Esophagus muscularis mucosa (tissue), 4 donors: Measurements from ENCODE around the gene CRIP2. TPM values are rescaled to one million over a fixed set of nuclear protein-coding genes. Genes with fewer than 3 reads are reported as not detected.

Experiments
- DNase-seq: peaks from one replicate; pipeline ENCODE4 v3.0.0-alpha.2; 2017; ENCODE audit errors: extremely low spot score
- H3K27ac ChIP-seq, 4 donors: fragments of 200-600 bp; sonication (generic); replicated peaks in 1 of 4; 1 replicate in 3 of 4; 2 replicates in 1 of 4; pipeline ENCODE4 v1.5.1; 2016 to 2019; ENCODE audit warnings: mild to moderate bottlenecking in 1 of 4
- H3K27me3 ChIP-seq, 4 donors: fragments of 200-600 bp; sonication (generic); one replicate each; pipeline versions ENCODE4 v1.5.1 to v1.6.0; 2016 to 2019
- H3K36me3 ChIP-seq, 4 donors: fragments of 200-600 bp; sonication (generic); one replicate each; pipeline ENCODE4 v1.5.1; 2016 to 2019
- H3K4me1 ChIP-seq, 4 donors: fragments of 200-600 bp; sonication (generic); one replicate each; pipeline ENCODE4 v1.5.1; 2016 to 2019
- H3K4me3 ChIP-seq, 4 donors: fragments of 200-600 bp; sonication (generic); 1 replicate in 2 of 4; 2 replicates in 2 of 4; pipeline ENCODE4 v1.5.1; 2016 to 2019; ENCODE audit warnings: mild to moderate bottlenecking in 4 of 4, moderate library complexity in 1 of 4
- H3K9me3 ChIP-seq, 4 donors: fragments of 200-600 bp; sonication (generic); 1 replicate in 3 of 4; 2 replicates in 1 of 4; pipeline ENCODE4 v1.5.1; 2016 to 2019
- CTCF ChIP-seq, 3 experiments: fragments of 200-600 bp in 2 of 3; fragments of 450-650 bp in 1 of 3; sonication (generic) in 2 of 3; IDR thresholded peaks; one replicate each; pipeline ENCODE4 v1.5.1; 2017 to 2019; ENCODE audit warnings: antibody characterized with exemption in 3 of 3, mild to moderate bottlenecking in 2 of 3, moderate library complexity in 1 of 3
- EP300 ChIP-seq: sonication (generic); formaldehyde crosslinking; IDR thresholded peaks from one replicate; pipeline ENCODE4 v1.6.1; 2017; ENCODE audit warnings: antibody characterized with exemption
- POLR2A ChIP-seq: fragments of 450-650 bp; IDR thresholded peaks from one replicate; pipeline ENCODE4 v1.6.1; 2017; ENCODE audit warnings: antibody characterized with exemption, moderate library complexity, mild to moderate bottlenecking, low read depth
- POLR2AphosphoS5 ChIP-seq, 2 donors: sonication (generic); formaldehyde crosslinking; IDR thresholded peaks; one replicate each; pipeline ENCODE4 v1.6.1; 2017; ENCODE audit warnings: antibody characterized with exemption in 2 of 2
- WGBS: methylation state at CpG from one replicate; pipeline ENCODE4 v1.1.5; 2018; 5-methylcytosine and 5-hydroxymethylcytosine counted together
- intact Hi-C: fragments of 100-400 bp; cut with DNase I; formaldehyde crosslinking; loops from one replicate; pipeline ENCODE4 v1.15.1; 2023
- total RNA-seq, 4 donors: library from RNA; depleted of rRNA; stranded (reverse); fragments of >200 nt; gene quantifications; one replicate each; pipeline versions ENCODE4 v1.1.0 to v1.2.1, GENCODE V29; 2016

The CRIP2 gene
- total RNA-seq, 4 donors from 2014 or later: 283 to 578 (median 392) TPM

GRCh38 chr14:105525326-105525725 lies 50.7 kb downstream of the CRIP2 start:
- 90% methylated on average over 9 of the region's 9 CpGs for WGBS
- TF ChIP-seq POLR2A (no peak), CTCF (IDR thresholded peaks at IDR 0.05) (no peak), POLR2AphosphoS5 (IDR thresholded peaks at IDR 0.05) (no peak), EP300 (no peak)
- H3K27me3 ChIP-seq: peaks cover 0 to 23% (median 0%) of the 10 kb centered on the region in 4 donors
- peak overlapping the region in 1 of 4 donors; percentile 68 for H3K27ac ChIP-seq
- H3K36me3 ChIP-seq: peaks cover 0 to 14% (median 0%) of the 10 kb centered on the region in 4 donors
- intact Hi-C loops: no loop called here
- no peak for DNase-seq
- no peaks in the 10 kb centered on the region for H3K9me3 ChIP-seq
- no peak overlapping the region for H3K4me3 ChIP-seq
- H3K4me1 ChIP-seq: peaks cover 27 to 46% (median 40%) of the 10 kb centered on the region in 4 donors

GRCh38 chr14:105525861-105526775 lies 51.5 kb downstream of the CRIP2 start, which contains the start of gene TMEM121:
Gene TMEM121, plus strand, starts transcription at chr14:105526583. Its CDS starts 2,252 bp downstream, at chr14:105528835.
- DNase-seq: no peak
- Histone ChIP-seq H3K9me3 (no peaks in the 10 kb centered on the region), H3K27ac (peak within 1 kb of the TSS; percentile 22 to 68 (median 61)), H3K27me3 (peaks cover 0 to 23% (median 0%) of the 10 kb centered on the region in 4 donors), H3K36me3 (peaks cover 0 to 19% (median 0%) of the 10 kb centered on the region in 4 donors), H3K4me1 (peaks cover 27 to 49% (median 40%) of the 10 kb centered on the region in 4 donors), H3K4me3 (peak within 1 kb of the TSS; percentile 66 to 83 (median 77))
- WGBS: 4% methylated on average over 14 of the region's 88 CpGs
- intact Hi-C loops: no loop called here
- TF ChIP-seq CTCF (IDR thresholded peaks at IDR 0.05) (no peak), POLR2A (no peak), POLR2AphosphoS5 (IDR thresholded peaks at IDR 0.05) (no peak), EP300 (no peak)

GRCh38 chr14:105526776-105527380 lies 52.3 kb downstream of the CRIP2 start:
- 0% methylated on average over 5 of the region's 48 CpGs for WGBS
- intact Hi-C loops: no loop called here
- TF ChIP-seq CTCF (IDR thresholded peaks at IDR 0.05) (no peak), POLR2A (no peak), EP300 (no peak), POLR2AphosphoS5 (IDR thresholded peaks at IDR 0.05) (no peak)
- peak overlapping the region; percentile 66 to 83 (median 77) for H3K4me3 ChIP-seq
- peaks cover 27 to 49% (median 40%) of the 10 kb centered on the region in 4 donors for H3K4me1 ChIP-seq
- H3K9me3 ChIP-seq: no peaks in the 10 kb centered on the region
- DNase-seq: no peak
- peaks cover 0 to 19% (median 0%) of the 10 kb centered on the region in 4 donors for H3K27me3 ChIP-seq
- peak overlapping the region; percentile 22 to 65 (median 46) for H3K27ac ChIP-seq
- peaks cover 0 to 19% (median 0%) of the 10 kb centered on the region in 4 donors for H3K36me3 ChIP-seq

GRCh38 chr14:105527381-105527825 lies 52.8 kb downstream of the CRIP2 start:
- H3K27ac ChIP-seq: peak overlapping the region in 3 of 4 donors; percentile 57 to 81 (median 62)
- H3K27me3 ChIP-seq: peaks cover 0 to 14% (median 0%) of the 10 kb centered on the region in 4 donors
- WGBS: 34% methylated on average over 22 of the region's 23 CpGs
- H3K4me3 ChIP-seq: peak overlapping the region; percentile 66 to 83 (median 77)
- DNase-seq: no peak
- TF ChIP-seq EP300 (no peak), CTCF (IDR thresholded peaks at IDR 0.05) (no peak), POLR2AphosphoS5 (IDR thresholded peaks at IDR 0.05) (no peak), POLR2A (no peak)
- no peaks in the 10 kb centered on the region for H3K9me3 ChIP-seq
- intact Hi-C loops: no loop called here
- peaks cover 0 to 19% (median 0%) of the 10 kb centered on the region in 4 donors for H3K36me3 ChIP-seq
- peaks cover 27 to 49% (median 40%) of the 10 kb centered on the region in 4 donors for H3K4me1 ChIP-seq
